Vagina (tissue), 2 donors: ENCODE measurements around the gene SLC16A2. TPM values are rescaled to one million over a fixed set of nuclear protein-coding genes. Genes with fewer than 3 reads are reported as not detected.
A peak's percentile ranks its signal among the peaks of the same experiment; 100 is the strongest.

Experiments used
- DNase-seq, 2 donors: peaks; one replicate each; pipeline ENCODE4 v3.0.0-alpha.2; 2017; ENCODE audit errors: extremely low spot score in 2 of 2
- H3K27ac ChIP-seq: fragments of 200-600 bp; sonication (generic); one replicate; pipeline ENCODE4 v1.5.1; 2019
- H3K27me3 ChIP-seq: fragments of 200-600 bp; sonication (generic); one replicate; pipeline ENCODE4 v1.5.1; 2019
- H3K36me3 ChIP-seq, 2 donors: fragments of 200-600 bp; sonication (generic); one replicate each; pipeline ENCODE4 v1.5.1; 2017 to 2019
- H3K4me1 ChIP-seq: fragments of 200-600 bp; sonication (generic); one replicate; pipeline ENCODE4 v1.5.1; 2019
- H3K4me3 ChIP-seq, 2 donors: fragments of 200-600 bp; sonication (generic); 1 replicate in 1 of 2; 2 replicates in 1 of 2; pipeline ENCODE4 v1.5.1; 2016 to 2019
- H3K9me3 ChIP-seq: fragments of 200-600 bp; sonication (generic); one replicate; pipeline ENCODE4 v1.5.1; 2019
- POLR2A ChIP-seq, 2 donors: fragments of 450-650 bp; IDR thresholded peaks; one replicate each; pipeline ENCODE4 v1.6.1; 2017; ENCODE audit warnings: antibody characterized with exemption in 2 of 2, mild to moderate bottlenecking in 2 of 2, moderate library complexity in 2 of 2
- POLR2AphosphoS5 ChIP-seq, 2 donors: sonication (generic); formaldehyde crosslinking; IDR thresholded peaks; one replicate each; pipeline ENCODE4 v1.9.0; 2017; ENCODE audit warnings: antibody characterized with exemption in 2 of 2, mild to moderate bottlenecking in 2 of 2, low read depth in 1 of 2; ENCODE audit not compliant: insufficient read depth in 1 of 2
- intact Hi-C: fragments of 100-400 bp; cut with DNase I; formaldehyde crosslinking; loops from one replicate; pipeline ENCODE4 v1.15.1; 2023
- total RNA-seq: library from RNA; depleted of rRNA; stranded (reverse); fragments of >200 nt; gene quantifications from one replicate; pipeline ENCODE4 v1.2.3, GENCODE V29; 2016
- TF ChIP-seq, protein P1 (sequence below), 3 experiments: fragments of 450-650 bp in 2 of 3; fragments of 200-600 bp in 1 of 3; sonication (generic) in 1 of 3; IDR thresholded peaks; one replicate each; pipeline ENCODE4 v1.5.1; 2017 to 2019; ENCODE audit warnings: antibody characterized with exemption in 3 of 3, mild to moderate bottlenecking in 2 of 3, moderate library complexity in 2 of 3

SLC16A2 gene
- total RNA-seq = 6.9 TPM

- TF ChIP-seq POLR2AphosphoS5 (IDR thresholded peaks at IDR 0.05; ENCODE audit: insufficient read depth in 1 of 2, low read depth in 1 of 2) = no peak
- TF ChIP-seq, protein P1, sequence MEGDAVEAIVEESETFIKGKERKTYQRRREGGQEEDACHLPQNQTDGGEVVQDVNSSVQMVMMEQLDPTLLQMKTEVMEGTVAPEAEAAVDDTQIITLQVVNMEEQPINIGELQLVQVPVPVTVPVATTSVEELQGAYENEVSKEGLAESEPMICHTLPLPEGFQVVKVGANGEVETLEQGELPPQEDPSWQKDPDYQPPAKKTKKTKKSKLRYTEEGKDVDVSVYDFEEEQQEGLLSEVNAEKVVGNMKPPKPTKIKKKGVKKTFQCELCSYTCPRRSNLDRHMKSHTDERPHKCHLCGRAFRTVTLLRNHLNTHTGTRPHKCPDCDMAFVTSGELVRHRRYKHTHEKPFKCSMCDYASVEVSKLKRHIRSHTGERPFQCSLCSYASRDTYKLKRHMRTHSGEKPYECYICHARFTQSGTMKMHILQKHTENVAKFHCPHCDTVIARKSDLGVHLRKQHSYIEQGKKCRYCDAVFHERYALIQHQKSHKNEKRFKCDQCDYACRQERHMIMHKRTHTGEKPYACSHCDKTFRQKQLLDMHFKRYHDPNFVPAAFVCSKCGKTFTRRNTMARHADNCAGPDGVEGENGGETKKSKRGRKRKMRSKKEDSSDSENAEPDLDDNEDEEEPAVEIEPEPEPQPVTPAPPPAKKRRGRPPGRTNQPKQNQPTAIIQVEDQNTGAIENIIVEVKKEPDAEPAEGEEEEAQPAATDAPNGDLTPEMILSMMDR (IDR thresholded peaks at IDR 0.05) = no peak
- peak in 1 of 2 donors; percentile 3 for TF ChIP-seq POLR2A (IDR thresholded peaks at IDR 0.05)
- Histone ChIP-seq H3K36me3 (no peaks in the 10 kb centered on the region), H3K27me3 (no peaks in the 10 kb centered on the region), H3K4me3 (peak within 1 kb of the TSS; percentile 44 to 55), H3K27ac (peak within 1 kb of the TSS; percentile 92), H3K9me3 (no peaks in the 10 kb centered on the region), H3K4me1 (peaks cover 10% of the 10 kb centered on the region)
- no peak for DNase-seq
- intact Hi-C loops = loop anchor here (10.0 kb wide), 1 partner anchor 114 kb away; no protein-coding TSS in a partner anchor
These were observed at the start of gene SLC16A2 for GRCh38 chrX:74421036-74421739. Gene SLC16A2 (plus strand): TSS chrX:74421493. CDS start chrX:74421638, 145 bp downstream.

DNA sequence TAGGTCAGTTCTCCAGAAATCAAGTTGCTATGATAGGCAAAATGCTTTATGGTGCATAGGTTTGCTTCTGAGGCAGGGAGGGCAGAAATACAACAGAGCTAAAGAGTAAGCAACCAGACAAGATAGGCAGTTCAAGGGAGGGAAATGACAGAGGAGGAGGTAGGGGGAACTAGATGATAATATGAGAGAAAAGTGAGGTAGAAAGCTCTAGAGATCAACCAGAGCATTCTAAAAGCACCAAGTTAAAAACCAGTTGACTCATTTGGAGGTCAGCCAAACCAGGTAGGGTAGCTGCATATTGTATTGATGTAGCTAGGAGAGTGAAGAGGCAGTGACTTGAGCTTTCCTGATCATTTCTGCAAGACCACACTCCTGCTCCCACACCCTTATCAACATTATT, 49.0 kb upstream of the SLC16A2 start:
- H3K4me1 ChIP-seq = no peaks in the 10 kb centered on the region
- intact Hi-C loops = no loop called here

DNA sequence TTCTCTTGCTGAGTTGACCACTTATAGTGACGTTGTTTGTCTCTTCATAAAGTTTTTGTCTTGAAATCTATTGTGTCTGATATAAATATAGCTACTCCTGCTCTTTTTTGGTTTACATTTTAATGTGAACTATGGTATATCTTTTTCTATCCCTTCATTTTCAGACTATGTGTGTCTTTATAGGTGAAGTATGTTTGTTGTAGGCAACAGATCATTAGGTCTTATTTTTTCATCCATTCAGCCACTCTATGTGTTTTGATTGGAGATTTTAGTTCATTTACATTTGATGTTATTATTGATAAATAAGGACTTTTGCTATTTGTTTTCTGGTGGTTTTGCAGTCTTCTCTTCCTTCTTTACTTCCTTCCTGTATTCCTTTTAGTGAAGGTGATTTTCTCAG, 44.0 kb upstream of the SLC16A2 start:
- Histone ChIP-seq H3K27ac (no peak overlapping the region), H3K9me3 (no peaks in the 10 kb centered on the region), H3K36me3 (no peaks in the 10 kb centered on the region), H3K4me1 (no peaks in the 10 kb centered on the region), H3K27me3 (no peaks in the 10 kb centered on the region), H3K4me3 (no peak overlapping the region)
- intact Hi-C loops = loop anchor here (5.0 kb wide), 1 partner anchor 935 kb away; no protein-coding TSS in a partner anchor
- DNase-seq = no peak
- TF ChIP-seq POLR2AphosphoS5 (IDR thresholded peaks at IDR 0.05; ENCODE audit: insufficient read depth in 1 of 2, low read depth in 1 of 2) = no peak
- TF ChIP-seq POLR2A (IDR thresholded peaks at IDR 0.05) = no peak
- TF ChIP-seq, protein P1 (IDR thresholded peaks at IDR 0.05) = no peak

More for the DNA sequence above, 49.0 kb upstream of the SLC16A2 start:
- no peak for DNase-seq
- Histone ChIP-seq H3K27ac (no peak overlapping the region), H3K36me3 (no peaks in the 10 kb centered on the region), H3K4me3 (no peak overlapping the region), H3K27me3 (no peaks in the 10 kb centered on the region), H3K9me3 (no peaks in the 10 kb centered on the region)
- TF ChIP-seq POLR2AphosphoS5 (IDR thresholded peaks at IDR 0.05; ENCODE audit: insufficient read depth in 1 of 2, low read depth in 1 of 2) (no peak), POLR2A (IDR thresholded peaks at IDR 0.05) (no peak)
- TF ChIP-seq, protein P1 (IDR thresholded peaks at IDR 0.05) = no peak

DNA sequence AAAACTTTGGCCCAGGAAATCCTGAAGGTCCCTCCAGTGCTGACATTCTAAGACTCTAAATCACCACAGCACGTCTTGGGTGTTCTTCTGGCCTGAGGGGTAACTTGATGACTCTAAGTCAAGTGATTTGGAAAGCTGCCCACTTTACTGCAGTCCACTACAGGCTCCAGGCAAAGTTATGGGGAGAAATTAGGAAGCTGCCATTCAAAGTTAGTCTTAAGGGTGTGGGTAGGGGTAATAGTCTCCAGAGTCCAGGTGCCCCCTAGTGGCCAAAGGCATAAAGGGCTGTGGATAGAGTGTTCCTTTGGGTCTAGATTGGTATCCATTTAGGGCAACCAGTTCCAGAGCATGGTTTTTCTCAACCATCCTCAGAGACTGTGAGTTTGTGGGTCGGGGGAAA, 38.7 kb upstream of the SLC16A2 start:
- no peaks in the 10 kb centered on the region for H3K27me3 ChIP-seq
- H3K9me3 ChIP-seq = no peaks in the 10 kb centered on the region
- no peak for TF ChIP-seq POLR2A (IDR thresholded peaks at IDR 0.05)
- TF ChIP-seq, protein P1 (IDR thresholded peaks at IDR 0.05) = peak; percentile 13 to 53 (median 29)
- no peak overlapping the region for H3K4me3 ChIP-seq
- intact Hi-C loops = no loop called here
- H3K36me3 ChIP-seq = no peaks in the 10 kb centered on the region
- no peak overlapping the region for H3K27ac ChIP-seq
- H3K4me1 ChIP-seq = no peaks in the 10 kb centered on the region
- no peak for DNase-seq

GRCh38 chrX:74383611-74384010, 37.7 kb upstream of the SLC16A2 start:
- TF ChIP-seq, protein P1 (IDR thresholded peaks at IDR 0.05) = peak in 1 of 3 experiments; percentile 12
- TF ChIP-seq POLR2A (IDR thresholded peaks at IDR 0.05) = no peak
- no peak for TF ChIP-seq POLR2AphosphoS5 (IDR thresholded peaks at IDR 0.05; ENCODE audit: insufficient read depth in 1 of 2, low read depth in 1 of 2)
- Histone ChIP-seq H3K27me3 (no peaks in the 10 kb centered on the region), H3K4me3 (no peak overlapping the region), H3K36me3 (no peaks in the 10 kb centered on the region), H3K4me1 (no peaks in the 10 kb centered on the region), H3K9me3 (no peaks in the 10 kb centered on the region), H3K27ac (no peak overlapping the region)
- intact Hi-C loops = no loop called here
- no peak for DNase-seq
